CD4-positive, alpha-beta memory T cell (primary cell): Measurements from ENCODE around the gene NUMB. TPM values are rescaled to one million over a fixed set of nuclear protein-coding genes. Genes with fewer than 3 reads are reported as not detected.

Experiments
- CTCF ChIA-PET: fragments of 350-600 bp; sonication (Branson Sonifier 250); formaldehyde crosslinking; loops from one replicate; lab custom pipeline; 2021; ENCODE audit warnings: inconsistent platforms; ENCODE audit not compliant: partially characterized antibody; lab: Charles Lee
- POLR2A ChIA-PET: fragments of 350-600 bp; sonication (Branson Sonifier 250); formaldehyde crosslinking; loops from one replicate; lab custom pipeline; 2021; ENCODE audit not compliant: partially characterized antibody; lab: Charles Lee
- DNase-seq, 5 donors: peaks; one replicate each; pipeline versions ENCODE4 v3.0.0 to v3.0.0-alpha.2; 2020 to 2022; ENCODE audit warnings: mixed read lengths in 1 of 5
- H3K27ac ChIP-seq: one replicate; pipeline ENCODE4 v1.7.0; 2013; ENCODE audit warnings: low read depth, low read length
- H3K27me3 ChIP-seq: 2 replicates; pipeline ENCODE4 v1.7.0; 2013; ENCODE audit warnings: mild to moderate bottlenecking, low read length, moderate library complexity; ENCODE audit not compliant: insufficient read depth
- H3K36me3 ChIP-seq: 2 replicates; pipeline ENCODE4 v1.7.0; 2013; ENCODE audit warnings: mild to moderate bottlenecking, low read length, moderate library complexity; ENCODE audit not compliant: insufficient read depth
- H3K4me1 ChIP-seq: 2 replicates; pipeline ENCODE4 v1.7.0; 2013; ENCODE audit warnings: mild to moderate bottlenecking, low read length, moderate library complexity; ENCODE audit not compliant: insufficient read depth
- H3K4me3 ChIP-seq, 2 donors: one replicate each; pipeline ENCODE4 v1.7.0; 2013; ENCODE audit warnings: low read length in 2 of 2, mild to moderate bottlenecking in 1 of 2
- H3K9me3 ChIP-seq, 2 donors: one replicate each; pipeline ENCODE4 v1.7.0; 2013; ENCODE audit warnings: low read length in 2 of 2, control low read depth in 1 of 2; ENCODE audit not compliant: control insufficient read depth in 1 of 2
- H3K27ac Mint-ChIP-seq, 7 donors: one replicate each; pipeline ENCODE4 v1.8.0; 2020 to 2021; ENCODE audit warnings: mixed read lengths in 7 of 7, mild to moderate bottlenecking in 6 of 7, inconsistent platforms in 3 of 7, moderate library complexity in 3 of 7
- H3K27me3 Mint-ChIP-seq, 2 donors: one replicate each; pipeline ENCODE4 v1.8.0; 2020 to 2021; ENCODE audit warnings: mixed read lengths in 2 of 2
- H3K36me3 Mint-ChIP-seq, 2 donors: one replicate each; pipeline ENCODE4 v1.8.0; 2020 to 2021; ENCODE audit warnings: mixed read lengths in 2 of 2, inconsistent platforms in 1 of 2, mild to moderate bottlenecking in 1 of 2
- H3K4me1 Mint-ChIP-seq, 4 donors: one replicate each; pipeline ENCODE4 v1.8.0; 2020 to 2021; ENCODE audit warnings: mixed read lengths in 4 of 4, mild to moderate bottlenecking in 1 of 4
- H3K4me3 Mint-ChIP-seq, 8 donors: one replicate each; pipeline ENCODE4 v1.8.0; 2020 to 2021; ENCODE audit warnings: mixed read lengths in 8 of 8, mild to moderate bottlenecking in 7 of 8, moderate library complexity in 6 of 8, inconsistent platforms in 3 of 8
- H3K9me3 Mint-ChIP-seq, 8 donors: one replicate each; pipeline ENCODE4 v1.8.0; 2020 to 2021; ENCODE audit warnings: mixed read lengths in 8 of 8, mild to moderate bottlenecking in 5 of 8, inconsistent platforms in 3 of 8, moderate library complexity in 1 of 8
- intact Hi-C: fragments of 100-400 bp; cut with micrococcal nuclease; formaldehyde crosslinking; loops from one replicate; pipeline ENCODE4 v1.15.1; 2023
- polyA plus RNA-seq, 2 donors: library from polyadenylated mRNA; unstranded; fragments of 300-500 nt; fragmentation: Illumina TruSeq; gene quantifications; one replicate each; pipeline ENCODE4 v1.2.3, GENCODE V29; 2021
- total RNA-seq, 2 experiments: library from RNA; stranded (reverse); gene quantifications; one replicate each; pipeline ENCODE4 v1.2.3, GENCODE V29; 2021

Gene NUMB
- total RNA-seq (10 to 100 TPM; 45.3 to 47.3 TPM), polyA plus RNA-seq (10 to 100 TPM; 31.1 to 46.1 TPM)

- POLR2A ChIA-PET, result interaction anchor here (0.6 to 2.9 kb wide), 16 partner anchors 9 to 1305 kb away, joined by 3 to 45 read pairs (median 3); partner anchors contain the start of genes ACOT2, ACOT6, RBM25 and RIOX1
- Histone ChIP-seq H3K27me3 (no peaks in the 10 kb centered on the region), H3K4me3 (peak within 1 kb of the TSS; percentile 58 to 75), H3K36me3 (no peaks in the 10 kb centered on the region), H3K4me1 (peaks cover 41% of the 10 kb centered on the region), H3K9me3 (no peaks in the 10 kb centered on the region), H3K27ac (peak within 1 kb of the TSS; percentile 86)
- DNase-seq, result peak; percentile 97 to 99 (median 98)
- peak within 1 kb of the TSS; percentile 95 to 100 (median 98) for H3K4me3 Mint-ChIP-seq
- H3K4me1 Mint-ChIP-seq, result peaks cover 25 to 47% (median 34%) of the 10 kb centered on the region in 4 donors
- no peaks in the 10 kb centered on the region for H3K9me3 Mint-ChIP-seq
- H3K27me3 Mint-ChIP-seq, result no peaks in the 10 kb centered on the region
- intact Hi-C loops, result loop anchor here (1.0 to 10.0 kb wide), 3 partner anchors 32 to 431 kb away; partner anchors contain the start of genes RBM25, RIOX1 and ZFYVE1
- H3K27ac Mint-ChIP-seq, result peak within 1 kb of the TSS; percentile 77 to 99 (median 97)
- CTCF ChIA-PET, result interaction anchor here (0.7 to 2.0 kb wide), 4 partner anchors 9 to 32 kb away, joined by 4 to 17 read pairs (median 5); partner anchors contain the start of gene RIOX1
- peaks cover 0 to 6% of the 10 kb centered on the region in 2 donors for H3K36me3 Mint-ChIP-seq
Observed at GRCh38 chr14:73458183-73458976, at the start of gene NUMB. Gene NUMB (minus strand): TSS chr14:73458546. CDS start chr14:73355751, 102,795 bp downstream.

GRCh38 chr14:73503648-73504047, 45.3 kb upstream of the NUMB start:
- intact Hi-C loops, result no loop called here
- Histone ChIP-seq H3K27ac (no peak overlapping the region), H3K9me3 (no peaks in the 10 kb centered on the region), H3K36me3 (no peaks in the 10 kb centered on the region), H3K4me1 (no peaks in the 10 kb centered on the region), H3K27me3 (no peaks in the 10 kb centered on the region), H3K4me3 (no peak overlapping the region)
- POLR2A ChIA-PET, result interaction anchor here (1.4 to 1.9 kb wide), 2 partner anchors 12 to 67 kb away, joined by 4 to 6 read pairs; no protein-coding TSS in a partner anchor
- H3K27ac Mint-ChIP-seq, result no peak overlapping the region
- peaks cover 0 to 11% (median 1%) of the 10 kb centered on the region in 4 donors for H3K4me1 Mint-ChIP-seq
- H3K27me3 Mint-ChIP-seq, result no peaks in the 10 kb centered on the region
- CTCF ChIA-PET, result interaction anchor here (0.7 to 2.6 kb wide), 6 partner anchors 8 to 608 kb away, joined by 3 to 16 read pairs (median 4); partner anchors contain the start of gene ACOT2
- H3K9me3 Mint-ChIP-seq, result peaks cover 0 to 2% (median 0%) of the 10 kb centered on the region in 8 donors
- no peak for DNase-seq
- peaks cover 13 to 35% of the 10 kb centered on the region in 2 donors for H3K36me3 Mint-ChIP-seq
- H3K4me3 Mint-ChIP-seq, result no peak overlapping the region

DNA sequence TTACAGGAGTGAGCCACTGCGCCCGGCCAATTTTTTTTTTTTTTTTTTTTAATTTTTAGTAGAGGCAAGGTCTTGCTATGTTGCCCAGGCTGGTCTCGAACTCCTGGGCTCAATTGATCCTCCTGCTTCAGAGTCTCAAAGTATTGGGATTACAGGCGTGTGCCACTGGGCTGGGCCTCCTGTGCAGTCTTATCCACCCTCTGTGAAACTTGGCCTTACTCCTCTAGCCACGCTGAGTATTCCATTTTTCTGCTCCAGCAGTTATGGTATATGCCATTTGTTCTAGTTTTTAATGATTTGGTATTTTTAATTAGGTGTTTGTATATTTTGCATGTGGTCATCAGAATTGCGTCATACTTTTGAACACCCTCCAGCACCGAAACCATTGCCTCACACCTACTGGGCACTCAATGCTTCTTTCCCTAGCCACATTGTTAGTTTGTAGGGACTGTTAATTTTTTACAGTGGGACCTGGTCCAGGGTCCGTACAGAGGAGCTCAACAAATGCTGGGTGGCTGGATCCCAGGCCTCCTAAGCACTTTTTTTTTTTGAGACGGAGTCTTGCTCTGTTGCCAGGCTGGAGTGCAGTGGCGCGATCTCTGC, 43.8 kb upstream of the NUMB start:
- POLR2A ChIA-PET, result interaction anchor here (1.9 kb wide), 1 partner anchor 10 kb away, joined by 6 read pairs; no protein-coding TSS in a partner anchor
- Mint-ChIP-seq H3K27ac (no peak overlapping the region), H3K4me1 (peaks cover 0 to 11% (median 3%) of the 10 kb centered on the region in 4 donors), H3K9me3 (peaks cover 0 to 2% (median 0%) of the 10 kb centered on the region in 8 donors), H3K4me3 (no peak overlapping the region), H3K27me3 (no peaks in the 10 kb centered on the region), H3K36me3 (peaks cover 21 to 42% of the 10 kb centered on the region in 2 donors)
- no peaks in the 10 kb centered on the region for H3K9me3 ChIP-seq
- no peaks in the 10 kb centered on the region for H3K36me3 ChIP-seq
- DNase-seq, result no peak
- no peak overlapping the region for H3K27ac ChIP-seq
- CTCF ChIA-PET, result interaction anchor here (0.9 to 1.3 kb wide), 2 partner anchors 12 to 15 kb away, joined by 3 to 5 read pairs; partner anchors contain the start of gene RIOX1
- intact Hi-C loops, result no loop called here
- no peak overlapping the region for H3K4me3 ChIP-seq
- H3K27me3 ChIP-seq, result no peaks in the 10 kb centered on the region
- H3K4me1 ChIP-seq, result no peaks in the 10 kb centered on the region

DNA sequence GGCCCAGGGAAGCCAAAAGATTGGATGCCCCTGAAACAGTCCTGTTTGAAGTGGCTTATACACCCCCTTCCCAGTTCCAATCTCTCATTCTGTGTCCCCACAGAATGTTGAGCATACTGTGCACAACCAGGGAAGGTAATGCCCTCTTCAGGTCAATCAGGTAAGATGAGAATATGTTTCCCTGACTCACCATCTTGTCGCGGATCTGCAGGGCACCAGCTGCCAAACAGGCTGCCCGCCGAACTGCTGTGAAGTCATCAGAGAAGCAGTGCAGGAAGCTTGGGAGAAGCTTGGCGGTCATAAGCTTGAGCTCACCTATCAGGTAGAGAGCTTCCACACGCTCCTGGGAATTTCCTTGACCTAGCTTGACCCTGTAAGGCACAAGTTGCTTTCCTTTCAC, 42.0 kb upstream of the NUMB start:
- peaks cover 24 to 45% of the 10 kb centered on the region in 2 donors for H3K36me3 Mint-ChIP-seq
- no peak overlapping the region for H3K4me3 ChIP-seq
- POLR2A ChIA-PET, result interaction anchor here (1.4 to 3.4 kb wide), 3 partner anchors 8 to 10 kb away, joined by 3 to 18 read pairs (median 3); partner anchors contain the start of gene RIOX1

DNA sequence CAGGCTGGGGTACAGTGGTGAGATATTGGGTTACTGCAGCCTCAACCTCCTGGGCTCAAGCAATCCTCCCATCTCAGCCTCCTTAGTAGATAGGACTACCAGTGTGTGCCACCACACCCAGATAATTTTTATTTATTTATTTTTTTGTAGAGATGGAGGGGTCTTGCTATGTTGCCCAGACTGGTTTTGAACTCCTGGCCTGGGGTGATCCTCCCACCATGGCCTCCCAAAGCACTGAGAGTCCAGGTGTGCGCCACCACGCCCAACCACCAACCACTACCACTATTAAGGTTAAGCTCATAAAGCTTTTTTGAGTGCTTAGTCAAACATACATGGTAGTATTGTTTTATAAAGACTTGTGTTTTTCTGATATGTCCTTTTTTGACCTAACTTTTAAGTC, 36.2 kb upstream of the NUMB start:
- intact Hi-C loops, result no loop called here
- CTCF ChIA-PET, result interaction anchor here (1.3 kb wide), 2 partner anchors 9 to 15 kb away, joined by 4 read pairs; no protein-coding TSS in a partner anchor
- H3K9me3 ChIP-seq, result no peaks in the 10 kb centered on the region
- no peaks in the 10 kb centered on the region for H3K27me3 ChIP-seq
- no peak for DNase-seq
- POLR2A ChIA-PET, result no interaction called here
- Mint-ChIP-seq H3K9me3 (no peaks in the 10 kb centered on the region), H3K27ac (peak overlapping the region in 3 of 7 donors; percentile 21 to 86 (median 75)), H3K4me3 (peak overlapping the region in 4 of 8 donors; percentile 22 to 87 (median 37)), H3K36me3 (peaks cover 30 to 48% of the 10 kb centered on the region in 2 donors), H3K4me1 (peaks cover 30 to 59% (median 45%) of the 10 kb centered on the region in 4 donors), H3K27me3 (peaks cover 0 to under 1% of the 10 kb centered on the region in 2 donors)
- no peak overlapping the region for H3K27ac ChIP-seq
- no peak overlapping the region for H3K4me3 ChIP-seq
- no peaks in the 10 kb centered on the region for H3K36me3 ChIP-seq
- peaks cover 45% of the 10 kb centered on the region for H3K4me1 ChIP-seq

More for the DNA sequence above, 42.0 kb upstream of the NUMB start:
- Mint-ChIP-seq H3K4me1 (peaks cover 10 to 18% (median 14%) of the 10 kb centered on the region in 4 donors), H3K27me3 (no peaks in the 10 kb centered on the region), H3K9me3 (peaks cover 0 to 2% (median 0%) of the 10 kb centered on the region in 8 donors), H3K27ac (no peak overlapping the region), H3K4me3 (no peak overlapping the region)
- Histone ChIP-seq H3K9me3 (no peaks in the 10 kb centered on the region), H3K36me3 (no peaks in the 10 kb centered on the region), H3K4me1 (peaks cover 5% of the 10 kb centered on the region), H3K27me3 (no peaks in the 10 kb centered on the region), H3K27ac (no peak overlapping the region)
- CTCF ChIA-PET, result interaction anchor here (1.0 to 4.2 kb wide), 4 partner anchors 8 to 133 kb away, joined by 3 to 25 read pairs (median 4); partner anchors contain the start of gene ACOT6
- intact Hi-C loops, result no loop called here
- no peak for DNase-seq

- peaks cover 17 to 33% of the 10 kb centered on the region in 2 donors for H3K36me3 Mint-ChIP-seq
- POLR2A ChIA-PET, result interaction anchor here (0.8 to 2.4 kb wide), 7 partner anchors 8 to 434 kb away, joined by 3 to 13 read pairs (median 4); partner anchors contain the start of genes NUMB and RBM25
- peak overlapping the region in 5 of 7 donors; percentile 1 to 96 (median 88) for H3K27ac Mint-ChIP-seq
- CTCF ChIA-PET, result interaction anchor here (0.6 kb wide), 1 partner anchor 16 kb away, joined by 3 read pairs; no protein-coding TSS in a partner anchor
- Histone ChIP-seq H3K27me3 (no peaks in the 10 kb centered on the region), H3K36me3 (no peaks in the 10 kb centered on the region), H3K27ac (no peak overlapping the region), H3K9me3 (no peaks in the 10 kb centered on the region), H3K4me3 (peak overlapping the region in 1 of 2 donors; percentile 96), H3K4me1 (peaks cover 45% of the 10 kb centered on the region)
- H3K4me1 Mint-ChIP-seq, result peaks cover 32 to 59% (median 47%) of the 10 kb centered on the region in 4 donors
- H3K27me3 Mint-ChIP-seq, result peaks cover 0 to 2% of the 10 kb centered on the region in 2 donors
- no peaks in the 10 kb centered on the region for H3K9me3 Mint-ChIP-seq
- DNase-seq, result no peak
- intact Hi-C loops, result no loop called here
- peak overlapping the region; percentile 73 to 90 (median 88) for H3K4me3 Mint-ChIP-seq
Observed at GRCh38 chr14:73492670-73493069, 34.3 kb upstream of the NUMB start.
